Measurements from ENCODE around the gene TBX19.
A peak's percentile ranks its signal among the peaks of the same experiment; 100 is the strongest.

Gene TBX19

GRCh38 chr1:168280296-168280927 is at the start of gene TBX19:
Gene TBX19, plus strand, starts transcription at chr1:168280877. Its CDS starts 214 bp downstream, at chr1:168281091.
- no peak for DNase-seq

GRCh38 chr1:168234846-168235547 is 45.7 kb upstream of the TBX19 start:
- peak; percentile 7 for DNase-seq

GRCh38 chr1:168235548-168235885 is 45.2 kb upstream of the TBX19 start:
- no peak for DNase-seq

- no peak for DNase-seq
Measured at GRCh38 chr1:168235937-168236336, 44.7 kb upstream of the TBX19 start.

GRCh38 chr1:168236836-168237611 is 43.7 kb upstream of the TBX19 start:
- DNase-seq, result no peak

- no peak for DNase-seq
Measured at GRCh38 chr1:168243198-168243597, 37.5 kb upstream of the TBX19 start.

GRCh38 chr1:168243636-168244212 is 37.0 kb upstream of the TBX19 start:
- no peak for DNase-seq

GRCh38 chr1:168245042-168245441 is 35.6 kb upstream of the TBX19 start:
- no peak for DNase-seq

- DNase-seq, result no peak
Measured at GRCh38 chr1:168246506-168246905, 34.2 kb upstream of the TBX19 start.

GRCh38 chr1:168252204-168252733 is 28.4 kb upstream of the TBX19 start:
- DNase-seq, result no peak

GRCh38 chr1:168256164-168256563 is 24.5 kb upstream of the TBX19 start:
- DNase-seq, result no peak

- DNase-seq, result no peak
Measured at GRCh38 chr1:168257397-168257796, 23.3 kb upstream of the TBX19 start.

- no peak for DNase-seq
Measured at GRCh38 chr1:168259567-168259966, 21.1 kb upstream of the TBX19 start.

GRCh38 chr1:168260393-168260792 is 20.3 kb upstream of the TBX19 start:
- peak; percentile 29 for DNase-seq

GRCh38 chr1:168261390-168261789 is 19.3 kb upstream of the TBX19 start:
- no peak for DNase-seq

GRCh38 chr1:168263130-168263529 is 17.5 kb upstream of the TBX19 start:
- DNase-seq, result no peak

- DNase-seq, result no peak
Measured at GRCh38 chr1:168264296-168264695, 16.4 kb upstream of the TBX19 start.

GRCh38 chr1:168265596-168265995 is 15.1 kb upstream of the TBX19 start:
- DNase-seq, result no peak

GRCh38 chr1:168266644-168267186 is 14.0 kb upstream of the TBX19 start:
- DNase-seq, result no peak

- DNase-seq, result no peak
Measured at GRCh38 chr1:168271636-168272035, 9.0 kb upstream of the TBX19 start.

- no peak for DNase-seq
Measured at GRCh38 chr1:168273575-168273974, 7.1 kb upstream of the TBX19 start.

- DNase-seq, result no peak
Measured at GRCh38 chr1:168279253-168279652, 1.4 kb upstream of the TBX19 start.
